ENCODE data around the gene SHC2. TPM values are rescaled to one million over a fixed set of nuclear protein-coding genes. Genes with fewer than 3 reads are reported as not detected.

The SHC2 gene
- total RNA-seq, 3 donors from 2014 or later, result 8.3 to 40.6 (median 21.8) TPM

GRCh38 chr19:472005-472858 lies 11.4 kb upstream of the SHC2 start:
- H3K36me3 ChIP-seq, result no peaks in the 10 kb centered on the region
- H3K9me3 ChIP-seq, result no peaks in the 10 kb centered on the region
- no peak overlapping the region for H3K27ac ChIP-seq
- no peaks in the 10 kb centered on the region for H3K4me1 ChIP-seq
- intact Hi-C loops (cut with DNase I; ENCODE audit: low total_unique reads), result no loop called here
- H3K4me3 ChIP-seq, result no peak overlapping the region
- H3K27me3 ChIP-seq, result peaks cover 0 to 11% of the 10 kb centered on the region in 2 donors
- no peak for DNase-seq (ENCODE audit: low spot score in 2 of 2)
- TF ChIP-seq POLR2AphosphoS5 (IDR thresholded peaks at IDR 0.05), result no peak
- TF ChIP-seq POLR2A (IDR thresholded peaks at IDR 0.05), result no peak
- TF ChIP-seq, protein P1, sequence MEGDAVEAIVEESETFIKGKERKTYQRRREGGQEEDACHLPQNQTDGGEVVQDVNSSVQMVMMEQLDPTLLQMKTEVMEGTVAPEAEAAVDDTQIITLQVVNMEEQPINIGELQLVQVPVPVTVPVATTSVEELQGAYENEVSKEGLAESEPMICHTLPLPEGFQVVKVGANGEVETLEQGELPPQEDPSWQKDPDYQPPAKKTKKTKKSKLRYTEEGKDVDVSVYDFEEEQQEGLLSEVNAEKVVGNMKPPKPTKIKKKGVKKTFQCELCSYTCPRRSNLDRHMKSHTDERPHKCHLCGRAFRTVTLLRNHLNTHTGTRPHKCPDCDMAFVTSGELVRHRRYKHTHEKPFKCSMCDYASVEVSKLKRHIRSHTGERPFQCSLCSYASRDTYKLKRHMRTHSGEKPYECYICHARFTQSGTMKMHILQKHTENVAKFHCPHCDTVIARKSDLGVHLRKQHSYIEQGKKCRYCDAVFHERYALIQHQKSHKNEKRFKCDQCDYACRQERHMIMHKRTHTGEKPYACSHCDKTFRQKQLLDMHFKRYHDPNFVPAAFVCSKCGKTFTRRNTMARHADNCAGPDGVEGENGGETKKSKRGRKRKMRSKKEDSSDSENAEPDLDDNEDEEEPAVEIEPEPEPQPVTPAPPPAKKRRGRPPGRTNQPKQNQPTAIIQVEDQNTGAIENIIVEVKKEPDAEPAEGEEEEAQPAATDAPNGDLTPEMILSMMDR (IDR thresholded peaks at IDR 0.05), result no peak

DNA sequence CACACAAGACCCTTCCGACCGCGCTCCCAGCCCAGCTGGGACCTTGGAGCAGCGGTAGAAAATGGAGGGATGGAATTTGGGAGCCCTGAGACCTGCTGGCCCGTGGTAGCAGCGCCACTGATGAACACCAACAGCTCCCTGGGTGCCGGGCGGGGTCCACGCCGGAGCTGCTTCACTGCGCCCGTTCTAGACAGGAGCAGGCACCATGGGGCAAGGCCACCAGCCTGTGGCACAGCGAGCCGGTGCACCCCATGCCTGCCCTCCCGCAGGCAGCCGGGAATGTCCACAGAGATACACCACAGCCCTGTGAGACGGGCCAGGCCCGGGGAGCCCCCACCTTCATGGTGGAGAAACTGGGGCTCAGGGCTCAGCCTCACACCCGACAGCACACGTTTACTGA lies 9.9 kb upstream of the SHC2 start:
- Histone ChIP-seq H3K27ac (no peak overlapping the region), H3K4me3 (no peak overlapping the region), H3K27me3 (peaks cover 0 to 11% of the 10 kb centered on the region in 2 donors), H3K4me1 (no peaks in the 10 kb centered on the region), H3K9me3 (no peaks in the 10 kb centered on the region), H3K36me3 (no peaks in the 10 kb centered on the region)
- TF ChIP-seq POLR2A (IDR thresholded peaks at IDR 0.05) (no peak), POLR2AphosphoS5 (IDR thresholded peaks at IDR 0.05) (no peak)
- TF ChIP-seq, protein P1 (IDR thresholded peaks at IDR 0.05), result no peak
- DNase-seq (ENCODE audit: low spot score in 2 of 2), result no peak
- intact Hi-C loops (cut with DNase I; ENCODE audit: low total_unique reads), result no loop called here

DNA sequence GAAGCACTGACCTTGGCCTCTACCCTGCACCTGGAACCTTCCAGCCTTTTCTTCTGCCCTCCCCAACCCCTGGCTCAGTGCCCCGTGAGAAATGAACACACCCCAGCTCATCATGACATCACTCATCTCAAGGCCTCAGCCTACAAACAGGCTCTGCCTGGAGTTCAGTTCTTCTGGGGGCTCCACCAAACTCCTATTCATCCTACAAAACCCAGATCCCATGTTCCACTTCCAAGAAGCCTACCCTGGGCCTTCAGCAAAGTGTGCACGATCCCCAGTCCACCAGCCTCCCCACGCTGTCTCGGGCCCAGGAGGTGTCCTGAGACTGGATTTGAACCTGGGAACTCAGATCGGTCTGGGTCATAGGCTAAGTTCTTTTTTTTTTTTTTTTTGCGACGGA lies 9.0 kb upstream of the SHC2 start:
- no peak for TF ChIP-seq POLR2A (IDR thresholded peaks at IDR 0.05)
- Histone ChIP-seq H3K27ac (no peak overlapping the region), H3K27me3 (peaks cover 0 to 9% of the 10 kb centered on the region in 2 donors), H3K9me3 (no peaks in the 10 kb centered on the region), H3K4me1 (no peaks in the 10 kb centered on the region), H3K4me3 (no peak overlapping the region), H3K36me3 (no peaks in the 10 kb centered on the region)
- no peak for DNase-seq (ENCODE audit: low spot score in 2 of 2)
- intact Hi-C loops (cut with DNase I; ENCODE audit: low total_unique reads), result no loop called here

GRCh38 chr19:468587-469256 lies 7.9 kb upstream of the SHC2 start:
- no peaks in the 10 kb centered on the region for H3K27me3 ChIP-seq
- TF ChIP-seq POLR2AphosphoS5 (IDR thresholded peaks at IDR 0.05) (no peak), POLR2A (IDR thresholded peaks at IDR 0.05) (no peak)
- TF ChIP-seq, protein P1 (IDR thresholded peaks at IDR 0.05), result no peak
- H3K36me3 ChIP-seq, result no peaks in the 10 kb centered on the region
- no peak for DNase-seq (ENCODE audit: low spot score in 2 of 2)
- H3K4me3 ChIP-seq, result no peak overlapping the region
- no peak overlapping the region for H3K27ac ChIP-seq
- intact Hi-C loops (cut with DNase I; ENCODE audit: low total_unique reads), result no loop called here
- no peaks in the 10 kb centered on the region for H3K4me1 ChIP-seq
- no peaks in the 10 kb centered on the region for H3K9me3 ChIP-seq

- Histone ChIP-seq H3K36me3 (no peaks in the 10 kb centered on the region), H3K4me3 (no peak overlapping the region), H3K27ac (no peak overlapping the region), H3K9me3 (no peaks in the 10 kb centered on the region), H3K27me3 (no peaks in the 10 kb centered on the region), H3K4me1 (no peaks in the 10 kb centered on the region)
- no peak for DNase-seq (ENCODE audit: low spot score in 2 of 2)
- intact Hi-C loops (cut with DNase I; ENCODE audit: low total_unique reads), result no loop called here
- TF ChIP-seq, protein P1 (IDR thresholded peaks at IDR 0.05), result no peak
- TF ChIP-seq POLR2A (IDR thresholded peaks at IDR 0.05) (no peak), POLR2AphosphoS5 (IDR thresholded peaks at IDR 0.05) (no peak)
These were observed 6.7 kb upstream of the SHC2 start for GRCh38 chr19:467554-467953.
